ENCODE measurements around the gene GHDC. TPM values are rescaled to one million over a fixed set of nuclear protein-coding genes. Genes with fewer than 3 reads are reported as not detected.

The GHDC gene
- total and polyA plus RNA-seq, 2 of the 13 experiments (the other 11 are each of a cell fraction or from before 2014, with no cell fraction given), result 15.4 to 22.5 TPM

DNA sequence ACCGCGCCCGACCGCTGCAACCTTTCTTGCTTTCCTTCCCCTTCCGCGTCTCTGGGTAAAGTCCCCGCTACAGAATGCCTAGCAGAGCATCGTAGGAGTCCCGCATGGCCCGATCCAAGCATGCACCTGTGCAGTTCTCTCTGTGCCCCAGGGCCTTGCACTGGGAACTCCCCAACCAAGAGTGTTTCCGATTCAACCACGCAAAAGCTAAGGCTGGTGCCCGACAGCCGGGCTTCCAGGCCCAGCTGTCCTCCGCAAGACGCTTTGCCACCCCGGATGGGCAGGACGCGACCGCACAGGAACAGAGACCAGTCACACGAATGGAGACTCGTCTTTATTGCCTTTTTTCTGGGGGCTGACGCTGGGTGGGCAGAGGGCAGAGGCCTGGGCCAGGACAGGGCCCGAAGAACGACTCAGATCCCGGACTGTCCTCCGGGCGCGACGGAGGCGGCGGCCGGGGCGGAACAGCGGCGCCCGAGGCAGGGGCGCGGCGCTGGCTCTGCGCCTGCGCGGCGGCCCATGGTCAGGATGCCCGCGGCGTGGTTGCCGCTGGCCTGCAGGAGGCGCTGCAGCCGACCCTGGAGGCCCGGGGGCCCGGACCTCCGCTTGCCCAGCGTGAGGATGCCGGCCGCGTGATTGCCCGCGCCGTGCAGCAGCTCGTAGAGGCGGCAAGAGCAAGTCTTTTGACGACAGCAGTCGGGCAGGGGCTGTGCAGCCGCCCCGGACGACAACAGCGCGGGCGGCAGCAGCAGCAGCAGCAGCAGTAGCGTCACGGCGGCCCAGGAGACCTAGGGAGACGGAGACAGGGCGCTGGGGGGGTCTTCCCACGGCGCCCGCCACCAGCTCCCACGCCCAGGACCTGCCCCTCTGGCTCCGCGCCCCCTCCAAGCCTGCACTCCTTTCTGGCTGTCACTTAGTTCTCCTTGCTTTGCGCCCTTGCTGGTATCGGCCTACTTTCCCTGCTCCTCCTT lies 10.3 kb downstream of the GHDC start (continued):
- TF ChIP-seq, protein P1, sequence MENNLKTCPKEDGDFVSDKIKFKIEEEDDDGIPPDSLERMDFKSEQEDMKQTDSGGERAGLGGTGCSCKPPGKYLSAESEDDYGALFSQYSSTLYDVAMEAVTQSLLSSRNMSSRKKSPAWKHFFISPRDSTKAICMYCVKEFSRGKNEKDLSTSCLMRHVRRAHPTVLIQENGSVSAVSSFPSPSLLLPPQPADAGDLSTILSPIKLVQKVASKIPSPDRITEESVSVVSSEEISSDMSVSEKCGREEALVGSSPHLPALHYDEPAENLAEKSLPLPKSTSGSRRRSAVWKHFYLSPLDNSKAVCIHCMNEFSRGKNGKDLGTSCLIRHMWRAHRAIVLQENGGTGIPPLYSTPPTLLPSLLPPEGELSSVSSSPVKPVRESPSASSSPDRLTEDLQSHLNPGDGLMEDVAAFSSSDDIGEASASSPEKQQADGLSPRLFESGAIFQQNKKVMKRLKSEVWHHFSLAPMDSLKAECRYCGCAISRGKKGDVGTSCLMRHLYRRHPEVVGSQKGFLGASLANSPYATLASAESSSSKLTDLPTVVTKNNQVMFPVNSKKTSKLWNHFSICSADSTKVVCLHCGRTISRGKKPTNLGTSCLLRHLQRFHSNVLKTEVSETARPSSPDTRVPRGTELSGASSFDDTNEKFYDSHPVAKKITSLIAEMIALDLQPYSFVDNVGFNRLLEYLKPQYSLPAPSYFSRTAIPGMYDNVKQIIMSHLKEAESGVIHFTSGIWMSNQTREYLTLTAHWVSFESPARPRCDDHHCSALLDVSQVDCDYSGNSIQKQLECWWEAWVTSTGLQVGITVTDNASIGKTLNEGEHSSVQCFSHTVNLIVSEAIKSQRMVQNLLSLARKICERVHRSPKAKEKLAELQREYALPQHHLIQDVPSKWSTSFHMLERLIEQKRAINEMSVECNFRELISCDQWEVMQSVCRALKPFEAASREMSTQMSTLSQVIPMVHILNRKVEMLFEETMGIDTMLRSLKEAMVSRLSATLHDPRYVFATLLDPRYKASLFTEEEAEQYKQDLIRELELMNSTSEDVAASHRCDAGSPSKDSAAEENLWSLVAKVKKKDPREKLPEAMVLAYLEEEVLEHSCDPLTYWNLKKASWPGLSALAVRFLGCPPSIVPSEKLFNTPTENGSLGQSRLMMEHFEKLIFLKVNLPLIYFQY (CRISPR knock-in tag; IDR thresholded peaks at IDR 0.05; ENCODE audit: borderline replicate concordance), result no peak; the same call in 1 of the 2 replicates
- TF ChIP-seq NFRKB (IDR thresholded peaks at IDR 0.05) (no peak), CREM (IDR thresholded peaks at IDR 0.05) (no peak), CREM (CRISPR knock-in tag; IDR thresholded peaks at IDR 0.05) (no peak), PAWR (CRISPR knock-in tag; IDR thresholded peaks at IDR 0.05; ENCODE audit: borderline replicate concordance) (no peak), ZNF343 (CRISPR knock-in tag; IDR thresholded peaks at IDR 0.05) (peak; percentile 80; the same call in 1 of the 2 replicates), SMAD3 (CRISPR knock-in tag; IDR thresholded peaks at IDR 0.05) (peak; percentile 45), CAMTA2 (CRISPR knock-in tag; IDR thresholded peaks at IDR 0.05; ENCODE audit: borderline replicate concordance) (peak; percentile 67; the same call in 1 of the 2 replicates), ZNF569 (CRISPR knock-in tag; IDR thresholded peaks at IDR 0.05; ENCODE audit: borderline replicate concordance) (0 out of 2 replicates have a peak, but pooled peaks have one; percentile 50), HMG20A (CRISPR knock-in tag; IDR thresholded peaks at IDR 0.05; ENCODE audit: borderline replicate concordance) (no peak), TMF1 (CRISPR knock-in tag; IDR thresholded peaks at IDR 0.05; ENCODE audit: low read depth) (peak; percentile 92; the same call in 1 of the 2 replicates), CENPT (CRISPR knock-in tag; IDR thresholded peaks at IDR 0.05; ENCODE audit: low read depth) (peak; percentile 73; the same call in 1 of the 2 replicates), GATA4 (IDR thresholded peaks at IDR 0.05; ENCODE audit: borderline replicate concordance, low read depth) (no peak), TEAD3 (CRISPR knock-in tag; optimal IDR thresholded peaks at IDR 0.05; ENCODE audit: borderline replicate concordance) (peak; percentile 42), MTF2 (CRISPR knock-in tag; IDR thresholded peaks at IDR 0.05; ENCODE audit: borderline replicate concordance) (no peak), NCOR1 (IDR thresholded peaks at IDR 0.05; ENCODE audit: borderline replicate concordance, low read length) (no peak), FOXC1 (CRISPR knock-in tag; IDR thresholded peaks at IDR 0.05; ENCODE audit: borderline replicate concordance) (peak; percentile 88), ZNF780A (CRISPR knock-in tag; IDR thresholded peaks at IDR 0.05) (no peak)
- TF ChIP-seq, protein P2, sequence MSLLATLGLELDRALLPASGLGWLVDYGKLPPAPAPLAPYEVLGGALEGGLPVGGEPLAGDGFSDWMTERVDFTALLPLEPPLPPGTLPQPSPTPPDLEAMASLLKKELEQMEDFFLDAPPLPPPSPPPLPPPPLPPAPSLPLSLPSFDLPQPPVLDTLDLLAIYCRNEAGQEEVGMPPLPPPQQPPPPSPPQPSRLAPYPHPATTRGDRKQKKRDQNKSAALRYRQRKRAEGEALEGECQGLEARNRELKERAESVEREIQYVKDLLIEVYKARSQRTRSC (CRISPR knock-in tag; IDR thresholded peaks at IDR 0.05; ENCODE audit: low read depth), result no peak
- TF ChIP-seq, protein P3, sequence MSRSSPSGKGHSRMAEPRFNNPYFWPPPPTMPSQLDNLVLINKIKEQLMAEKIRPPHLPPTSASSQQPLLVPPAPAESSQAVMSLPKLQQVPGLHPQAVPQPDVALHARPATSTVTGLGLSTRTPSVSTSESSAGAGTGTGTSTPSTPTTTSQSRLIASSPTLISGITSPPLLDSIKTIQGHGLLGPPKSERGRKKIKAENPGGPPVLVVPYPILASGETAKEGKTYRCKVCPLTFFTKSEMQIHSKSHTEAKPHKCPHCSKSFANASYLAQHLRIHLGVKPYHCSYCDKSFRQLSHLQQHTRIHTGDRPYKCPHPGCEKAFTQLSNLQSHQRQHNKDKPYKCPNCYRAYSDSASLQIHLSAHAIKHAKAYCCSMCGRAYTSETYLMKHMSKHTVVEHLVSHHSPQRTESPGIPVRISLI (CRISPR knock-in tag; IDR thresholded peaks at IDR 0.05; ENCODE audit: borderline replicate concordance), result no peak
- TF ChIP-seq, protein P4, sequence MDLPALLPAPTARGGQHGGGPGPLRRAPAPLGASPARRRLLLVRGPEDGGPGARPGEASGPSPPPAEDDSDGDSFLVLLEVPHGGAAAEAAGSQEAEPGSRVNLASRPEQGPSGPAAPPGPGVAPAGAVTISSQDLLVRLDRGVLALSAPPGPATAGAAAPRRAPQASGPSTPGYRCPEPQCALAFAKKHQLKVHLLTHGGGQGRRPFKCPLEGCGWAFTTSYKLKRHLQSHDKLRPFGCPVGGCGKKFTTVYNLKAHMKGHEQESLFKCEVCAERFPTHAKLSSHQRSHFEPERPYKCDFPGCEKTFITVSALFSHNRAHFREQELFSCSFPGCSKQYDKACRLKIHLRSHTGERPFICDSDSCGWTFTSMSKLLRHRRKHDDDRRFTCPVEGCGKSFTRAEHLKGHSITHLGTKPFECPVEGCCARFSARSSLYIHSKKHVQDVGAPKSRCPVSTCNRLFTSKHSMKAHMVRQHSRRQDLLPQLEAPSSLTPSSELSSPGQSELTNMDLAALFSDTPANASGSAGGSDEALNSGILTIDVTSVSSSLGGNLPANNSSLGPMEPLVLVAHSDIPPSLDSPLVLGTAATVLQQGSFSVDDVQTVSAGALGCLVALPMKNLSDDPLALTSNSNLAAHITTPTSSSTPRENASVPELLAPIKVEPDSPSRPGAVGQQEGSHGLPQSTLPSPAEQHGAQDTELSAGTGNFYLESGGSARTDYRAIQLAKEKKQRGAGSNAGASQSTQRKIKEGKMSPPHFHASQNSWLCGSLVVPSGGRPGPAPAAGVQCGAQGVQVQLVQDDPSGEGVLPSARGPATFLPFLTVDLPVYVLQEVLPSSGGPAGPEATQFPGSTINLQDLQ (CRISPR knock-in tag; IDR thresholded peaks at IDR 0.05), result no peak
